HL-60 (cell line): ENCODE data around the gene ZBTB7B.

Source experiments
- DNase-seq, 2 experiments: peaks; one replicate each; pipeline ENCODE4 v3.0.0-alpha.2; 2010 to 2020; ENCODE audit warnings: low read depth in 1 of 2, low spot score in 1 of 2
- H3K27ac ChIP-seq: fragments of 250-450 bp; sonication (Bioruptor Pico); replicated peaks from 2 replicates; pipeline ENCODE4 v1.5.1; 2020; ENCODE audit warnings: mild to moderate bottlenecking, moderate library complexity
- H3K27me3 ChIP-seq: fragments of 250-450 bp; sonication (Bioruptor Pico); 2 replicates; pipeline ENCODE4 v1.5.1; 2021; ENCODE audit warnings: mild to moderate bottlenecking, moderate library complexity; ENCODE audit not compliant: insufficient read depth, poor library complexity, severe bottlenecking
- H3K4me3 ChIP-seq: replicated peaks from 2 replicates; pipeline ENCODE4 v1.5.1; 2011; ENCODE audit warnings: mild to moderate bottlenecking, control low read depth, low read length; ENCODE audit not compliant: insufficient read depth
- CTCF ChIP-seq: IDR thresholded peaks from one replicate; pipeline ENCODE4 v1.5.1; 2011; ENCODE audit warnings: low read length, control low read depth, inconsistent platforms; ENCODE audit not compliant: insufficient read depth
- GABPA ChIP-seq: IDR thresholded peaks from 2 replicates; pipeline ENCODE4 v1.6.1; 2012; ENCODE audit warnings: low read depth
- POLR2AphosphoS5 ChIP-seq: IDR thresholded peaks from 2 replicates; pipeline ENCODE4 v1.6.1; 2012; ENCODE audit warnings: low read depth
- REST ChIP-seq: IDR thresholded peaks from 2 replicates; pipeline ENCODE4 v1.6.1; 2012; ENCODE audit warnings: low read depth; ENCODE audit not compliant: insufficient replicate concordance
- SPI1 ChIP-seq: IDR thresholded peaks from 2 replicates; pipeline ENCODE4 v1.6.1; 2012; ENCODE audit warnings: low read depth, mild to moderate bottlenecking, borderline replicate concordance

Gene ZBTB7B

GRCh38 chr1:155032886-155033285, 30.3 kb downstream of the ZBTB7B start:
- Histone ChIP-seq H3K27ac (no peak overlapping the region), H3K27me3 (no peaks in the 10 kb centered on the region), H3K4me3 (no peak overlapping the region)
- TF ChIP-seq GABPA (no peak), REST (no peak), CTCF (no peak), POLR2AphosphoS5 (no peak), SPI1 (no peak)
- DNase-seq: no peak

- Histone ChIP-seq H3K27me3 (no peaks in the 10 kb centered on the region), H3K4me3 (no peak within 1 kb of the TSS), H3K27ac (no peak within 1 kb of the TSS)
- DNase-seq: no peak
- TF ChIP-seq SPI1: no peak
- TF ChIP-seq GABPA: no peak
- TF ChIP-seq REST: no peak
- no peak for TF ChIP-seq CTCF
- TF ChIP-seq POLR2AphosphoS5: no peak
Observed at GRCh38 chr1:155033524-155033923, 30.9 kb downstream of the ZBTB7B start, which contains the start of the genes DCST1 and DCST2. DCST1 (plus strand) TSS chr1:155033824; CDS start chr1:155034037, 213 bp downstream. DCST2 (minus strand) TSS chr1:155033781; CDS start chr1:155033701, 80 bp downstream.

GRCh38 chr1:155034318-155035208, 32.0 kb downstream of the ZBTB7B start:
- DNase-seq: no peak
- H3K27me3 ChIP-seq: no peaks in the 10 kb centered on the region
- no peak for TF ChIP-seq REST
- no peak for TF ChIP-seq GABPA
- no peak for TF ChIP-seq CTCF
- TF ChIP-seq POLR2AphosphoS5: no peak
- no peak for TF ChIP-seq SPI1
- H3K27ac ChIP-seq: no peak overlapping the region
- H3K4me3 ChIP-seq: no peak overlapping the region
